DOHH2 (cell line): ENCODE measurements around the gene DPP4.
"Not testable (repeated sequence)": the region's sequence is repeated elsewhere in the genome, so short reads cannot be mapped to it uniquely, and the experiment has no call there.

Experiments used
- EZH2phosphoT487 ChIP-seq: fragments of 200-600 bp; sonication (generic); IDR thresholded peaks from 2 replicates; pipeline ENCODE4 v1.6.1; 2017; ENCODE audit warnings: borderline replicate concordance, mild to moderate bottlenecking, antibody characterized with exemption, low read length, moderate library complexity, mixed read lengths
- TF ChIP-seq, protein P1 (sequence below): fragments of 200-600 bp; sonication (generic); IDR thresholded peaks from one replicate; pipeline ENCODE4 v1.5.1; 2014; ENCODE audit warnings: antibody characterized with exemption, mild to moderate bottlenecking, low read depth, low read length; ENCODE audit not compliant: poor library complexity, severe bottlenecking

- TF ChIP-seq, protein P1, sequence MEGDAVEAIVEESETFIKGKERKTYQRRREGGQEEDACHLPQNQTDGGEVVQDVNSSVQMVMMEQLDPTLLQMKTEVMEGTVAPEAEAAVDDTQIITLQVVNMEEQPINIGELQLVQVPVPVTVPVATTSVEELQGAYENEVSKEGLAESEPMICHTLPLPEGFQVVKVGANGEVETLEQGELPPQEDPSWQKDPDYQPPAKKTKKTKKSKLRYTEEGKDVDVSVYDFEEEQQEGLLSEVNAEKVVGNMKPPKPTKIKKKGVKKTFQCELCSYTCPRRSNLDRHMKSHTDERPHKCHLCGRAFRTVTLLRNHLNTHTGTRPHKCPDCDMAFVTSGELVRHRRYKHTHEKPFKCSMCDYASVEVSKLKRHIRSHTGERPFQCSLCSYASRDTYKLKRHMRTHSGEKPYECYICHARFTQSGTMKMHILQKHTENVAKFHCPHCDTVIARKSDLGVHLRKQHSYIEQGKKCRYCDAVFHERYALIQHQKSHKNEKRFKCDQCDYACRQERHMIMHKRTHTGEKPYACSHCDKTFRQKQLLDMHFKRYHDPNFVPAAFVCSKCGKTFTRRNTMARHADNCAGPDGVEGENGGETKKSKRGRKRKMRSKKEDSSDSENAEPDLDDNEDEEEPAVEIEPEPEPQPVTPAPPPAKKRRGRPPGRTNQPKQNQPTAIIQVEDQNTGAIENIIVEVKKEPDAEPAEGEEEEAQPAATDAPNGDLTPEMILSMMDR: not testable (repeated sequence)
- TF ChIP-seq EZH2phosphoT487: not testable (repeated sequence)
These were observed 96.1 kb downstream of the DPP4 start for GRCh38 chr2:161977926-161978325.
